ENCODE results near the gene PKD2L2.

- TF ChIP-seq EZH2 (IDR thresholded peaks at IDR 0.05; ENCODE audit: low read length) (no peak), CTCF (optimal IDR thresholded peaks at IDR 0.05 in 1 of 3, IDR thresholded peaks at IDR 0.05 in 1 of 3, conservative IDR thresholded peaks at IDR 0.05 in 1 of 3; ENCODE audit: extremely low read depth in 1 of 3, insufficient read depth in 2 of 3, low read length in 3 of 3) (no peak)
Measured at GRCh38 chr5:137975208-137975607, 86.0 kb downstream of the PKD2L2 start.

All from keratinocyte (primary cell).